Measurements from ENCODE around the gene UBE2D2.
A peak's percentile ranks its signal among the peaks of the same experiment; 100 is the strongest.
"Not testable (repeated sequence)": the region's sequence is repeated elsewhere in the genome, so short reads cannot be mapped to it uniquely, and the experiment has no call there.

The UBE2D2 gene

GRCh38 chr5:139588116-139588515, 27.0 kb downstream of the UBE2D2 start:
- DNase-seq = not testable (repeated sequence)

- no peak for DNase-seq
Measured at GRCh38 chr5:139588962-139589361, 27.8 kb downstream of the UBE2D2 start.

GRCh38 chr5:139592289-139592688, 31.1 kb downstream of the UBE2D2 start:
- no peak for DNase-seq

GRCh38 chr5:139593076-139593475, 31.9 kb downstream of the UBE2D2 start:
- not testable (repeated sequence) for DNase-seq

- DNase-seq = no peak
Measured at GRCh38 chr5:139593716-139594319, 32.7 kb downstream of the UBE2D2 start.

GRCh38 chr5:139597134-139597533, 36.0 kb downstream of the UBE2D2 start:
- DNase-seq = no peak

- DNase-seq = not testable (repeated sequence)
Measured at GRCh38 chr5:139598601-139598965, 37.4 kb downstream of the UBE2D2 start.

- no peak for DNase-seq
Measured at GRCh38 chr5:139600336-139600949, 39.3 kb downstream of the UBE2D2 start.

- DNase-seq = no peak
Measured at GRCh38 chr5:139601429-139601828, 40.3 kb downstream of the UBE2D2 start.

- not testable (repeated sequence) for DNase-seq
Measured at GRCh38 chr5:139601948-139602347, 40.8 kb downstream of the UBE2D2 start.

GRCh38 chr5:139605887-139606286, 44.7 kb downstream of the UBE2D2 start:
- no peak for DNase-seq

GRCh38 chr5:139611703-139612584, 50.8 kb downstream of the UBE2D2 start:
- DNase-seq = no peak

- DNase-seq = no peak
Measured at GRCh38 chr5:139619861-139620260, 58.7 kb downstream of the UBE2D2 start.

GRCh38 chr5:139625398-139625797, 64.3 kb downstream of the UBE2D2 start:
- not testable (repeated sequence) for DNase-seq

GRCh38 chr5:139630855-139631254, 69.7 kb downstream of the UBE2D2 start:
- no peak for DNase-seq

GRCh38 chr5:139631520-139632165, 70.5 kb downstream of the UBE2D2 start:
- DNase-seq = no peak

- DNase-seq = peak in 1 of 2 experiments; percentile 62
Measured at GRCh38 chr5:139633295-139634027, 72.3 kb downstream of the UBE2D2 start.

GRCh38 chr5:139634028-139634325, 72.8 kb downstream of the UBE2D2 start:
- no peak for DNase-seq

- no peak for DNase-seq
Measured at GRCh38 chr5:139634541-139634940, 73.4 kb downstream of the UBE2D2 start.

GRCh38 chr5:139635191-139635590, 74.1 kb downstream of the UBE2D2 start:
- no peak for DNase-seq

- DNase-seq = no peak
Measured at GRCh38 chr5:139635606-139636206, 74.6 kb downstream of the UBE2D2 start.

- DNase-seq = no peak
Measured at GRCh38 chr5:139636207-139636792, 75.2 kb downstream of the UBE2D2 start.
